SU-DHL-6 (cell line): ENCODE measurements around the gene FMN1.

Experiments used
- H2AFZ ChIP-seq: fragments of 200-600 bp; sonication (generic); 2 replicates; pipeline ENCODE4 v1.6.1; 2014; ENCODE audit warnings: low read depth, mild to moderate bottlenecking, moderate library complexity, mixed read lengths, antibody characterized with exemption, low read length; ENCODE audit not compliant: severe bottlenecking
- H3F3A ChIP-seq: fragments of 200-600 bp; shearing (Covaris generic); 2 replicates; pipeline ENCODE4 v1.6.0; 2016; ENCODE audit warnings: antibody characterized with exemption, mild to moderate bottlenecking; ENCODE audit not compliant: insufficient read depth
- H3K27ac ChIP-seq: fragments of 200-600 bp; sonication (generic); 2 replicates; pipeline ENCODE4 v1.5.1; 2016; ENCODE audit warnings: low read depth, mild to moderate bottlenecking, low read length, moderate library complexity, mixed read lengths
- H3K27me3 ChIP-seq: fragments of 200-600 bp; sonication (generic), shearing (Covaris generic); 2 replicates; pipeline ENCODE4 v1.6.0; 2014; ENCODE audit warnings: mild to moderate bottlenecking, low read length
- H3K36me3 ChIP-seq: fragments of 200-600 bp; sonication (generic); 2 replicates; pipeline ENCODE4 v1.6.1; 2014; ENCODE audit warnings: mild to moderate bottlenecking, low read length, mixed read lengths
- H3K4me2 ChIP-seq: fragments of 300-600, 200-600 bp; shearing (Covaris generic), sonication (generic); 2 replicates; pipeline ENCODE4 v1.6.0; 2014; ENCODE audit warnings: low read length, low read depth, mild to moderate bottlenecking; ENCODE audit not compliant: poor library complexity, severe bottlenecking
- H3K4me3 ChIP-seq: fragments of 200-600 bp; sonication (generic); 2 replicates; pipeline ENCODE4 v1.5.1; 2014; ENCODE audit warnings: antibody characterized with exemption, low read length, mild to moderate bottlenecking, mixed read lengths; ENCODE audit not compliant: insufficient read depth, poor library complexity, severe bottlenecking
- H3K79me2 ChIP-seq: fragments of 200-600 bp; sonication (generic); 2 replicates; pipeline ENCODE4 v1.6.1; 2014; ENCODE audit warnings: mild to moderate bottlenecking, low read length, moderate library complexity; ENCODE audit not compliant: insufficient read depth
- H3K9ac ChIP-seq: fragments of 200-600 bp; sonication (generic); 2 replicates; pipeline ENCODE4 v1.7.0; 2014; ENCODE audit warnings: mild to moderate bottlenecking, low read length
- H3K9me2 ChIP-seq: fragments of 200-600 bp; sonication (generic); replicated peaks from 2 replicates; pipeline ENCODE4 v1.6.1; 2014; ENCODE audit warnings: low read length; ENCODE audit not compliant: insufficient read depth
- H3K9me3 ChIP-seq: fragments of 200-600 bp; sonication (generic); 2 replicates; pipeline ENCODE4 v1.6.1; 2014; ENCODE audit warnings: low read length, mixed read lengths; ENCODE audit not compliant: insufficient read depth
- H4K20me1 ChIP-seq: fragments of 200-600 bp; sonication (generic); 2 replicates; pipeline ENCODE4 v1.6.1; 2014; ENCODE audit warnings: low read depth, mild to moderate bottlenecking, antibody characterized with exemption, low read length, moderate library complexity, mixed read lengths
- CTCF ChIP-seq: fragments of 200-600 bp; sonication (generic); IDR thresholded peaks from one replicate; pipeline ENCODE4 v1.5.1; 2017; ENCODE audit warnings: antibody characterized with exemption, mild to moderate bottlenecking, low read length, moderate library complexity; ENCODE audit not compliant: insufficient read depth, poor library complexity, severe bottlenecking
- EZH2phosphoT487 ChIP-seq: fragments of 200-600 bp; sonication (generic), shearing (Covaris generic); conservative IDR thresholded peaks from 2 replicates; pipeline ENCODE4 v1.6.1; 2018; ENCODE audit warnings: mild to moderate bottlenecking, antibody characterized with exemption, low read length, moderate library complexity, mixed read lengths

Gene FMN1

GRCh38 chr15:33158366-33158765 lies 36.1 kb downstream of the FMN1 start:
- Histone ChIP-seq H3K4me3 (no peak overlapping the region), H3K27ac (no peak overlapping the region), H3K79me2 (no peaks in the 10 kb centered on the region), H2AFZ (no peak overlapping the region), H3K36me3 (no peaks in the 10 kb centered on the region), H3K9ac (no peak overlapping the region), H3F3A (no peaks in the 10 kb centered on the region), H3K9me2 (no peaks in the 10 kb centered on the region), H4K20me1 (no peaks in the 10 kb centered on the region), H3K4me2 (no peak overlapping the region), H3K27me3 (no peaks in the 10 kb centered on the region), H3K9me3 (no peaks in the 10 kb centered on the region)
- no peak for TF ChIP-seq EZH2phosphoT487
- TF ChIP-seq CTCF = no peak

GRCh38 chr15:33157371-33158037 lies 37.0 kb downstream of the FMN1 start:
- Histone ChIP-seq H3K9me3 (no peaks in the 10 kb centered on the region), H3K4me2 (no peak overlapping the region), H3K9ac (no peak overlapping the region), H3K27ac (no peak overlapping the region), H3K27me3 (no peaks in the 10 kb centered on the region), H3K9me2 (no peaks in the 10 kb centered on the region), H4K20me1 (no peaks in the 10 kb centered on the region), H3K4me3 (no peak overlapping the region), H2AFZ (no peak overlapping the region), H3K36me3 (no peaks in the 10 kb centered on the region), H3F3A (no peaks in the 10 kb centered on the region), H3K79me2 (no peaks in the 10 kb centered on the region)
- TF ChIP-seq EZH2phosphoT487 (no peak), CTCF (no peak)

- H3K9ac ChIP-seq = no peak overlapping the region
- H3F3A ChIP-seq = no peaks in the 10 kb centered on the region
- H3K4me3 ChIP-seq = no peak overlapping the region
- no peak overlapping the region for H3K27ac ChIP-seq
- TF ChIP-seq CTCF = no peak
- no peak for TF ChIP-seq EZH2phosphoT487
- H3K9me2 ChIP-seq = no peaks in the 10 kb centered on the region
- no peaks in the 10 kb centered on the region for H3K27me3 ChIP-seq
- no peaks in the 10 kb centered on the region for H3K9me3 ChIP-seq
- no peaks in the 10 kb centered on the region for H3K79me2 ChIP-seq
- H2AFZ ChIP-seq = no peak overlapping the region
- no peak overlapping the region for H3K4me2 ChIP-seq
- no peaks in the 10 kb centered on the region for H4K20me1 ChIP-seq
- H3K36me3 ChIP-seq = no peaks in the 10 kb centered on the region
Observed at GRCh38 chr15:33155691-33156420, 38.7 kb downstream of the FMN1 start.
